ENCODE measurements around the gene ABHD14A. TPM values are rescaled to one million over a fixed set of nuclear protein-coding genes. Genes with fewer than 3 reads are reported as not detected.

The ABHD14A gene
- total and polyA plus RNA-seq, 2 of the 4 experiments (the other 2 are of a cell fraction), result 3.4 to 10.0 TPM

- H3K14ac ChIP-seq (replicated peaks; ENCODE audit: low read depth, low read length), result peak overlapping the region; percentile 98
- H3K4me2 ChIP-seq (ENCODE audit: low read depth, low read length), result peak overlapping the region; percentile 99
- H2BK120ac ChIP-seq (ENCODE audit: low read depth, low read length), result peak overlapping the region; percentile 30; the same call in 1 of the 2 replicates
- peaks cover 36 to 68% of the 10 kb centered on the region in 2 experiments for H3K79me1 ChIP-seq (ENCODE audit: low read depth in 1 of 2, low read length in 2 of 2)
- in situ Hi-C loops (cut with MboI; ENCODE audit: low sequenced_read_pairs) (loop anchor here (25.0 kb wide), 1 partner anchor 1630 kb away; the partner anchor contains the start of genes RASSF1, TUSC2 and ZMYND10), intact Hi-C loops (cut with micrococcal nuclease) (no loop called here), dilution Hi-C loops (cut with HindIII; ENCODE audit: low sequenced_read_pairs, unreplicated experiment) (no loop called here)
- DNase-seq (no peak), ATAC-seq (ENCODE audit: low read depth) (peak; percentile 7)
- H4K5ac ChIP-seq (ENCODE audit: low read depth, low read length), result peak overlapping the region; percentile 55
- ChIA-PET POLR2A (ENCODE audit: unreplicated experiment) (no interaction called here), CTCF (no interaction called here)
- H3K27me3 ChIP-seq (ENCODE audit: control insufficient read depth, insufficient read depth, low read length), result no peaks in the 10 kb centered on the region
- 0% methylated on average over 25 of the region's 33 CpGs; no CpG with 5 or more reads in 1 of the 2 experiments for WGBS, 2 experiments (ENCODE audit: extremely low coverage in 2 of 2, insufficient read length in 1 of 2)
- peak overlapping the region; percentile 95 for H3K9ac ChIP-seq (ENCODE audit: low read depth, low read length)
- peaks cover 28% of the 10 kb centered on the region for H3K4me1 ChIP-seq (ENCODE audit: control insufficient read depth, insufficient read depth, low read length)
- H3K36me3 ChIP-seq (ENCODE audit: control insufficient read depth, insufficient read depth, low read length), result no peaks in the 10 kb centered on the region; the same call in 1 of the 2 replicates
- H2AFZ ChIP-seq (replicated peaks; ENCODE audit: low read length, poor library complexity), result peak overlapping the region; percentile 90
- H3K27ac ChIP-seq (ENCODE audit: insufficient read depth, low read length), result peak overlapping the region; percentile 76
- H3K9me1 ChIP-seq (ENCODE audit: insufficient read depth, low read length), result peaks cover 19% of the 10 kb centered on the region
- peak overlapping the region; percentile 90 for H3K18ac ChIP-seq (ENCODE audit: low read depth, low read length)
- peak overlapping the region; percentile 73 for H3K56ac ChIP-seq (ENCODE audit: extremely low read depth, insufficient read depth, low read length)
- peak overlapping the region; percentile 70 for H3K4me3 ChIP-seq (ENCODE audit: insufficient read depth, low read depth, low read length)
- peak overlapping the region; percentile 98 for H2AK9ac ChIP-seq (replicated peaks; ENCODE audit: low read depth, low read length, poor library complexity)
- H4K20me1 ChIP-seq (ENCODE audit: insufficient read depth, low read length), result peaks cover 13% of the 10 kb centered on the region
- no TSS peak for BruUV-seq (replicated peaks)
- peak overlapping the region; percentile 44 for H2BK5ac ChIP-seq (ENCODE audit: low read depth, low read length, poor library complexity, severe bottlenecking)
- H3K23ac ChIP-seq (ENCODE audit: low read depth, low read length), result peak overlapping the region; percentile 91
- peak overlapping the region; percentile 97 for H3K4ac ChIP-seq (ENCODE audit: low read depth, low read length)
- H2BK20ac ChIP-seq (ENCODE audit: low read depth, low read length), result peak overlapping the region; percentile 57; the same call in 1 of the 2 replicates
- TF ChIP-seq SMC3 (IDR thresholded peaks at IDR 0.05; ENCODE audit: low read depth, low read length), result no peak
- no peak for TF ChIP-seq ELK1 (IDR thresholded peaks at IDR 0.05; ENCODE audit: borderline replicate concordance, low read depth, low read length)
- TF ChIP-seq RAD21 (IDR thresholded peaks at IDR 0.05; ENCODE audit: low read length), result no peak
- no peak for TF ChIP-seq POLR2A (IDR thresholded peaks at IDR 0.05; ENCODE audit: low read depth, low read length)
- no peak for TF ChIP-seq CHD1 (IDR thresholded peaks at IDR 0.05; ENCODE audit: low read depth, low read length)
- no peak for TF ChIP-seq MXI1 (IDR thresholded peaks at IDR 0.05; ENCODE audit: borderline replicate concordance, low read depth, low read length)
- TF ChIP-seq RCOR1 (IDR thresholded peaks at IDR 0.05; ENCODE audit: insufficient replicate concordance, low read length), result no peak
- no peak for TF ChIP-seq CEBPB (IDR thresholded peaks at IDR 0.05; ENCODE audit: low read depth, low read length)
- no peak for TF ChIP-seq MAFK (IDR thresholded peaks at IDR 0.05; ENCODE audit: low read depth, low read length)
- TF ChIP-seq CTCF (conservative IDR thresholded peaks at IDR 0.05; ENCODE audit: low read depth, low read length), result no peak
- TF ChIP-seq FOS (IDR thresholded peaks at IDR 0.05; ENCODE audit: low read depth, low read length), result no peak
- no peak for TF ChIP-seq NFE2L2 (IDR thresholded peaks at IDR 0.05; ENCODE audit: low read depth, low read length)
- no peak for TF ChIP-seq BHLHE40 (IDR thresholded peaks at IDR 0.05; ENCODE audit: low read depth, low read length)
- no peak for TF ChIP-seq MAZ (IDR thresholded peaks at IDR 0.05; ENCODE audit: borderline replicate concordance, low read depth, low read length)
- no peak for TF ChIP-seq USF2 (IDR thresholded peaks at IDR 0.05; ENCODE audit: low read depth, low read length)
- TF ChIP-seq RFX5 (IDR thresholded peaks at IDR 0.05; ENCODE audit: low read depth, low read length), result no peak
- H4K8ac ChIP-seq (ENCODE audit: low read depth in 2 of 2, low read length in 2 of 2), result peak overlapping the region; percentile 55 to 89
- H4K91ac ChIP-seq (ENCODE audit: insufficient read depth, low read depth, low read length), result peak overlapping the region; percentile 86
- peak overlapping the region; percentile 98 for H2AK5ac ChIP-seq (ENCODE audit: low read depth, low read length)
- H3K9me3 ChIP-seq (ENCODE audit: control insufficient read depth, insufficient read depth, low read length), result no peaks in the 10 kb centered on the region
- H2BK15ac ChIP-seq (ENCODE audit: low read depth, low read length), result no peak overlapping the region; the same call in 2 of the 3 replicates
Observed at GRCh38 chr3:51966922-51967383, 7.9 kb upstream of the ABHD14A start.
